T-cell (primary cell): Measurements from ENCODE around the gene CCDC148. TPM values are rescaled to one million over a fixed set of nuclear protein-coding genes. Genes with fewer than 3 reads are reported as not detected.

Experiments
- ATAC-seq, 4 experiments: fragments of 200-7000 bp in 3 of 4; fragments of 150-1000 bp in 1 of 4; cut with Tn5 transposase; replicated peaks in 1 of 4; 1 replicate in 3 of 4; 2 replicates in 1 of 4; pipeline ENCODE4 v1.10.0; 2021; ENCODE audit warnings: moderate library complexity in 3 of 4, mild to moderate bottlenecking in 2 of 4, moderate number of reproducible peaks in 1 of 4
- CTCF ChIA-PET, 2 donors: fragments of 300-600 bp; sonication (Branson Sonifier 250); formaldehyde crosslinking; loops; one replicate each; lab custom pipeline; 2022; ENCODE audit warnings: antibody characterized with exemption in 2 of 2; lab: Charles Lee
- POLR2A ChIA-PET, 2 donors: fragments of 300-600 bp; sonication (Branson Sonifier 250); formaldehyde crosslinking; loops; one replicate each; lab custom pipeline; 2022; ENCODE audit warnings: antibody characterized with exemption in 2 of 2; lab: Charles Lee
- DNase-seq, 35 experiments: peaks; one replicate each; pipeline versions ENCODE4 v3.0.0 to v3.0.0-alpha.2; 2013 to 2023
- H3K27ac ChIP-seq: one replicate; pipeline ENCODE4 v1.5.1; 2013; ENCODE audit warnings: low read length
- H3K27me3 ChIP-seq, 2 experiments: replicated peaks in 1 of 2; 1 replicate in 1 of 2; 2 replicates in 1 of 2; pipeline versions ENCODE4 v1.6.1 to v1.7.0; 2013; ENCODE audit warnings: low read length in 1 of 2, mixed read lengths in 1 of 2; ENCODE audit not compliant: control insufficient read depth in 2 of 2, insufficient read depth in 2 of 2; ENCODE audit errors: extremely low read depth in 1 of 2
- H3K36me3 ChIP-seq, 2 donors: 1 replicate in 1 of 2; 2 replicates in 1 of 2; pipeline versions ENCODE4 v1.6.1 to v1.7.0; 2013; ENCODE audit warnings: low read length in 1 of 2; ENCODE audit not compliant: control insufficient read depth in 2 of 2, insufficient read depth in 1 of 2; ENCODE audit errors: extremely low read depth in 1 of 2
- H3K4me1 ChIP-seq, 2 experiments: 1 replicate in 1 of 2; 2 replicates in 1 of 2; pipeline versions ENCODE4 v1.6.1 to v1.7.0; 2013; ENCODE audit warnings: low read length in 2 of 2, mixed read lengths in 1 of 2; ENCODE audit not compliant: insufficient read depth in 2 of 2, control insufficient read depth in 1 of 2; ENCODE audit errors: extremely low read depth in 1 of 2
- H3K4me3 ChIP-seq, 2 donors: 1 replicate in 1 of 2; 2 replicates in 1 of 2; pipeline versions ENCODE4 v1.5.1 to v1.7.0; 2013; ENCODE audit warnings: mild to moderate bottlenecking in 2 of 2, low read length in 1 of 2, moderate library complexity in 1 of 2; ENCODE audit not compliant: control insufficient read depth in 1 of 2; ENCODE audit errors: extremely low read depth in 1 of 2
- H3K9me3 ChIP-seq: 2 replicates; pipeline ENCODE4 v1.7.0; 2013
- H3K27ac Mint-ChIP-seq, 2 donors: one replicate each; pipeline ENCODE4 v1.8.0; 2020 to 2021; ENCODE audit warnings: mild to moderate bottlenecking in 2 of 2, mixed read lengths in 2 of 2
- H3K27me3 Mint-ChIP-seq, 2 donors: one replicate each; pipeline ENCODE4 v1.8.0; 2021 to 2022; ENCODE audit warnings: mixed read lengths in 2 of 2
- H3K36me3 Mint-ChIP-seq: one replicate; pipeline ENCODE4 v1.8.0; 2021; ENCODE audit warnings: mixed read lengths
- H3K4me1 Mint-ChIP-seq, 3 donors: one replicate each; pipeline ENCODE4 v1.8.0; 2020 to 2022; ENCODE audit warnings: mixed read lengths in 3 of 3, mild to moderate bottlenecking in 1 of 3
- H3K4me3 Mint-ChIP-seq, 3 donors: one replicate each; pipeline ENCODE4 v1.8.0; 2020 to 2022; ENCODE audit warnings: mild to moderate bottlenecking in 3 of 3, mixed read lengths in 3 of 3, moderate library complexity in 3 of 3
- H3K9me3 Mint-ChIP-seq, 3 donors: one replicate each; pipeline ENCODE4 v1.8.0; 2020 to 2022; ENCODE audit warnings: mixed read lengths in 3 of 3
- WGBS: methylation state at CpG from one replicate; pipeline ENCODE4 v1.1.5; 2013; ENCODE audit warnings: missing lambda C conversion rate; ENCODE audit not compliant: insufficient coverage; 5-methylcytosine and 5-hydroxymethylcytosine counted together
- total RNA-seq, 35 experiments: library from RNA in 6 of 35; stranded (reverse) in 6 of 35; fragments of 120-200 nt in 1 of 35; gene quantifications; one replicate each; pipeline versions ENCODE4 v1.2.1 to v1.2.4 and lab custom pipeline; 2013 to 2026

CCDC148 gene
- total RNA-seq, 5 donors from 2014 or later (not counting 1 experiment from before 2014, with no cell fraction given) = not detected

GRCh38 chr2:158414538-158414937 is 42.0 kb downstream of the CCDC148 start:
- peaks cover 16 to 40% (median 28%) of the 10 kb centered on the region in 3 donors for H3K9me3 Mint-ChIP-seq

DNA sequence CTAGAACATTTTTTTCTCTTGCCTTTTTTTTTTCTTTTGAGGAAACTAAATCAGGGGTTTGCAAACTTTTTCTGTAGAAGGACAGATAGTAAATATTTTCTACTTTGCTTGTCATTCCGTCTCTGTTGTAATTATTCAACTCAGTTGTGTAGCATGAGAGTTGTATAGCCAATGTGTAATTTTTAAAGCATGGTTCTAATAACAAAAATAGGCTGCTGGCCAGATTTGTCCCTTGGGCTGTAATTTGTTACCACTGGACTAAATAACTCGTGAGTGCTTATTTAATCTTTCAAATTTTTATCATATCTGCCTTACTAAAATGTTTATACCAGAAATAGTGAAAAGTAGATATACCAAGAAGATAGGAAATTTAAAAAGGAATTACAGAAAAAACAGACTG is 43.0 kb downstream of the CCDC148 start:
- Mint-ChIP-seq H3K4me1 (no peaks in the 10 kb centered on the region), H3K9me3 (peaks cover 16 to 46% (median 31%) of the 10 kb centered on the region in 3 donors), H3K27ac (no peak overlapping the region), H3K27me3 (peaks cover 14 to 21% of the 10 kb centered on the region in 2 donors), H3K4me3 (no peak overlapping the region), H3K36me3 (no peaks in the 10 kb centered on the region)
- H3K4me1 ChIP-seq = no peaks in the 10 kb centered on the region
- no peak overlapping the region for H3K4me3 ChIP-seq
- 100% methylated on average over 1 of the region's 2 CpGs for WGBS
- ATAC-seq (no peak), DNase-seq (no peak)
- no peaks in the 10 kb centered on the region for H3K9me3 ChIP-seq
- H3K36me3 ChIP-seq = no peaks in the 10 kb centered on the region
- ChIA-PET CTCF (interaction anchor here in 1 of 2 donors (0.7 kb wide), 1 partner anchor 1460 kb away, joined by 3 read pairs; no protein-coding TSS in a partner anchor), POLR2A (no interaction called here)
- peaks cover 0 to 7% of the 10 kb centered on the region in 2 experiments for H3K27me3 ChIP-seq
- no peak overlapping the region for H3K27ac ChIP-seq

More at GRCh38 chr2:158414538-158414937, 42.0 kb downstream of the CCDC148 start:
- no peaks in the 10 kb centered on the region for H3K4me1 Mint-ChIP-seq
- no CpG with 5 or more reads among the region's 1 CpG for WGBS
- ChIA-PET POLR2A (no interaction called here), CTCF (no interaction called here)
- H3K27me3 ChIP-seq = peaks cover 0 to 7% of the 10 kb centered on the region in 2 experiments
- H3K4me3 Mint-ChIP-seq = no peak overlapping the region
- H3K9me3 ChIP-seq = no peaks in the 10 kb centered on the region
- no peak overlapping the region for H3K27ac ChIP-seq
- H3K4me1 ChIP-seq = no peaks in the 10 kb centered on the region
- no peaks in the 10 kb centered on the region for H3K36me3 Mint-ChIP-seq
- no peak for ATAC-seq
- peaks cover 18 to 21% of the 10 kb centered on the region in 2 donors for H3K27me3 Mint-ChIP-seq
- H3K36me3 ChIP-seq = no peaks in the 10 kb centered on the region
- no peak overlapping the region for H3K27ac Mint-ChIP-seq
- DNase-seq = no peak
- H3K4me3 ChIP-seq = no peak overlapping the region

DNA sequence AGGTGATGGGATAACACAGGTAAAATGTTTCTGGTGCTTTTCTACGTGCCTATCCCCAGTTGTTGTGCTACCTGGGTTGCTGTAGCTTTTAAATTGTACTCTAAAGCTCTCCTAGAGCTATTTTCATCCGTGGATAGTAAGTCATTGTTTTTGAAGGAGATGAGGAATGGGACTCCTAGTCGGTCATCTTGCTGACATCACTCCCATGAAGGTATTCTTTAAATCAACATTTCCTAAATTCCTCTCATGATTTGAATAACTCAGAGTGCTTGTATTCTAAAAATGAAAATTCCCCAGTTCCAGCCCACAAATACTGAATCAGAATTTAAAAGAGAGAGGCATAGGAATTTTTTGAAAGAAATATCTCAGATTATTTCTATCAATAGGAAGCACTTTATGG is 44.3 kb downstream of the CCDC148 start:
- Mint-ChIP-seq H3K4me3 (no peak overlapping the region), H3K27me3 (peaks cover 8 to 19% of the 10 kb centered on the region in 2 donors), H3K36me3 (no peaks in the 10 kb centered on the region), H3K9me3 (peaks cover 16 to 46% (median 31%) of the 10 kb centered on the region in 3 donors), H3K4me1 (no peaks in the 10 kb centered on the region), H3K27ac (no peak overlapping the region)
- WGBS = no CpG with 5 or more reads among the region's 3 CpGs
- no peaks in the 10 kb centered on the region for H3K36me3 ChIP-seq
- ChIA-PET POLR2A (no interaction called here), CTCF (no interaction called here)
- no peak for ATAC-seq
- H3K4me3 ChIP-seq = no peak overlapping the region
- no peak for DNase-seq
- H3K9me3 ChIP-seq = no peaks in the 10 kb centered on the region
- H3K4me1 ChIP-seq = no peaks in the 10 kb centered on the region
- H3K27ac ChIP-seq = no peak overlapping the region
- H3K27me3 ChIP-seq = peaks cover 0 to 7% of the 10 kb centered on the region in 2 experiments

- no peak overlapping the region for H3K27ac Mint-ChIP-seq
- H3K4me1 Mint-ChIP-seq = no peaks in the 10 kb centered on the region
- no peaks in the 10 kb centered on the region for H3K4me1 ChIP-seq
- H3K27ac ChIP-seq = no peak overlapping the region
- DNase-seq (no peak), ATAC-seq (no peak)
- no peak overlapping the region for H3K4me3 ChIP-seq
- H3K27me3 ChIP-seq = peaks cover 0 to 7% of the 10 kb centered on the region in 2 experiments
- H3K36me3 Mint-ChIP-seq = no peaks in the 10 kb centered on the region
- H3K9me3 ChIP-seq = no peaks in the 10 kb centered on the region
- H3K9me3 Mint-ChIP-seq = peaks cover 16 to 46% (median 31%) of the 10 kb centered on the region in 3 donors
- H3K4me3 Mint-ChIP-seq = no peak overlapping the region
- no peaks in the 10 kb centered on the region for H3K36me3 ChIP-seq
- H3K27me3 Mint-ChIP-seq = peaks cover 12 to 23% of the 10 kb centered on the region in 2 donors
- ChIA-PET POLR2A (interaction anchor here in 1 of 2 donors (0.6 kb wide), 1 partner anchor 69 kb away, joined by 3 read pairs; no protein-coding TSS in a partner anchor), CTCF (no interaction called here)
These were observed 44.8 kb downstream of the CCDC148 start for GRCh38 chr2:158411748-158412147.

DNA sequence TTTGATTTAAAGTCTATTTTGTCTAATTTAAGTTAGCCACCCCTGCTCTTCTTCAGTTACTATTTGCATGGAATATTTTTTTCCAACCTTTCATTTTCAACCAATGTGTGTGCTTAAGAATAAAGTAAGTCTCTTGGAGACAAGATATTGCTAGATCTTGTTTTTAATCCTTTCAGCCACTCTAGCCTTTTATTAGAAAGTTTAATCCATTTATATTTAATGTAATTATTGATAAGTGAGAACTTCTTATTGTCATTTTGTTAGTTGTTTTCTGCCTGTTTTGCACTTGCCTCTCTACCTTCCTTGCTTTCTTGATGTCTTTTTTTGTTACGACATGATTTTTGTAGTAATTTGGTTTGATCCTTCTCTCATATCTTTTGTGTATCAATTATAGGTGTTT is 46.4 kb downstream of the CCDC148 start:
- Mint-ChIP-seq H3K4me3 (no peak overlapping the region), H3K27me3 (peaks cover 12 to 17% of the 10 kb centered on the region in 2 donors)
- no peak for ATAC-seq

GRCh38 chr2:158407031-158407430 is 49.5 kb downstream of the CCDC148 start:
- Mint-ChIP-seq H3K4me1 (no peaks in the 10 kb centered on the region), H3K27me3 (peaks cover 9 to 12% of the 10 kb centered on the region in 2 donors), H3K27ac (no peak overlapping the region), H3K4me3 (no peak overlapping the region), H3K9me3 (peaks cover 8 to 24% (median 19%) of the 10 kb centered on the region in 3 donors), H3K36me3 (no peaks in the 10 kb centered on the region)
- Histone ChIP-seq H3K27me3 (peaks cover 0 to 3% of the 10 kb centered on the region in 2 experiments), H3K27ac (no peak overlapping the region), H3K9me3 (no peaks in the 10 kb centered on the region), H3K4me1 (no peaks in the 10 kb centered on the region), H3K36me3 (no peaks in the 10 kb centered on the region), H3K4me3 (no peak overlapping the region)
- ChIA-PET POLR2A (no interaction called here), CTCF (interaction anchor here in 1 of 2 donors (0.6 kb wide), 1 partner anchor 528 kb away, joined by 3 read pairs; no protein-coding TSS in a partner anchor)
- DNase-seq (no peak), ATAC-seq (no peak)
- WGBS = 80% methylated on average over 3 of the region's 3 CpGs

More for the DNA sequence above, 46.4 kb downstream of the CCDC148 start:
- no peak for DNase-seq
- Mint-ChIP-seq H3K4me1 (no peaks in the 10 kb centered on the region), H3K36me3 (no peaks in the 10 kb centered on the region), H3K27ac (no peak overlapping the region), H3K9me3 (peaks cover 8 to 32% (median 25%) of the 10 kb centered on the region in 3 donors)
- Histone ChIP-seq H3K4me3 (no peak overlapping the region), H3K9me3 (no peaks in the 10 kb centered on the region), H3K27me3 (peaks cover 0 to 3% of the 10 kb centered on the region in 2 experiments), H3K4me1 (no peaks in the 10 kb centered on the region), H3K27ac (no peak overlapping the region), H3K36me3 (no peaks in the 10 kb centered on the region)
- CTCF ChIA-PET = no interaction called here
- WGBS = no CpG with 5 or more reads among the region's 1 CpG
- POLR2A ChIA-PET = no interaction called here
